ENCODE results near the gene SDK1. TPM values are rescaled to one million over a fixed set of nuclear protein-coding genes. Genes with fewer than 3 reads are reported as not detected.
"Not testable (repeated sequence)": the region's sequence is repeated elsewhere in the genome, so short reads cannot be mapped to it uniquely, and the experiment has no call there.

The SDK1 gene
- total RNA-seq, 1 donor: 0.27 TPM

GRCh38 chr7:4247106-4247876, 946.2 kb downstream of the SDK1 start:
- TF ChIP-seq CTCF (IDR thresholded peaks at IDR 0.05; ENCODE audit: insufficient read depth, low read length): no peak
- H3K4me3 ChIP-seq (ENCODE audit: low read depth, low read length): no peak overlapping the region
- no peak for DNase-seq (ENCODE audit: low read depth)

- no peak overlapping the region for H3K4me3 ChIP-seq (ENCODE audit: low read depth, low read length)
- no peak for TF ChIP-seq CTCF (IDR thresholded peaks at IDR 0.05; ENCODE audit: insufficient read depth, low read length)
- DNase-seq (ENCODE audit: low read depth): no peak
Measured at GRCh38 chr7:4248295-4248694, 947.2 kb downstream of the SDK1 start.

- H3K4me3 ChIP-seq (ENCODE audit: low read depth, low read length): no peak overlapping the region
- no peak for DNase-seq (ENCODE audit: low read depth)
- no peak for TF ChIP-seq CTCF (IDR thresholded peaks at IDR 0.05; ENCODE audit: insufficient read depth, low read length)
Measured at GRCh38 chr7:4249241-4249640, 948.2 kb downstream of the SDK1 start.

- no peak for DNase-seq (ENCODE audit: low read depth)
- no peak overlapping the region for H3K4me3 ChIP-seq (ENCODE audit: low read depth, low read length)
- TF ChIP-seq CTCF (IDR thresholded peaks at IDR 0.05; ENCODE audit: insufficient read depth, low read length): no peak
Measured at GRCh38 chr7:4255336-4255735, 954.3 kb downstream of the SDK1 start.

GRCh38 chr7:4256286-4256685, 955.2 kb downstream of the SDK1 start:
- no peak for DNase-seq (ENCODE audit: low read depth)
- TF ChIP-seq CTCF (IDR thresholded peaks at IDR 0.05; ENCODE audit: insufficient read depth, low read length): no peak
- H3K4me3 ChIP-seq (ENCODE audit: low read depth, low read length): no peak overlapping the region

GRCh38 chr7:4257146-4258111, 956.4 kb downstream of the SDK1 start:
- H3K4me3 ChIP-seq (ENCODE audit: low read depth, low read length): no peak overlapping the region
- no peak for TF ChIP-seq CTCF (IDR thresholded peaks at IDR 0.05; ENCODE audit: insufficient read depth, low read length)
- no peak for DNase-seq (ENCODE audit: low read depth)

- not testable (repeated sequence) for H3K4me3 ChIP-seq (ENCODE audit: low read depth, low read length)
Measured at GRCh38 chr7:4260116-4260515, 959.1 kb downstream of the SDK1 start.

More at GRCh38 chr7:4260116-4260515, 959.1 kb downstream of the SDK1 start:
- DNase-seq (ENCODE audit: low read depth): not testable (repeated sequence)

All from fibroblast of the aortic adventitia (primary cell).